MV-4-11 (cell line): ENCODE measurements around the gene SLC35E3.
"Not testable (repeated sequence)": the region's sequence is repeated elsewhere in the genome, so short reads cannot be mapped to it uniquely, and the experiment has no call there.

Experiments used
- DNase-seq: peaks from one replicate; lab custom pipeline; 2025; lab: John Stamatoyannopoulos, UW

Gene SLC35E3

GRCh38 chr12:68796399-68796798, 50.4 kb downstream of the SLC35E3 start:
- no peak for DNase-seq

- DNase-seq = no peak
Observed at GRCh38 chr12:68798882-68799234, 52.9 kb downstream of the SLC35E3 start.

GRCh38 chr12:68800294-68800693, 54.3 kb downstream of the SLC35E3 start:
- no peak for DNase-seq

GRCh38 chr12:68801124-68801523, 55.1 kb downstream of the SLC35E3 start:
- not testable (repeated sequence) for DNase-seq

- not testable (repeated sequence) for DNase-seq
Observed at GRCh38 chr12:68802372-68802745, 56.4 kb downstream of the SLC35E3 start.

- not testable (repeated sequence) for DNase-seq
Observed at GRCh38 chr12:68802911-68803651, 57.1 kb downstream of the SLC35E3 start.

- DNase-seq = no peak
Observed at GRCh38 chr12:68803948-68804656, 58.1 kb downstream of the SLC35E3 start.

- DNase-seq = no peak
Observed at GRCh38 chr12:68804657-68805591, 58.9 kb downstream of the SLC35E3 start.

- no peak for DNase-seq
Observed at GRCh38 chr12:68805592-68806120, 59.7 kb downstream of the SLC35E3 start.

GRCh38 chr12:68806488-68807237, 60.7 kb downstream of the SLC35E3 start:
- no peak for DNase-seq

- not testable (repeated sequence) for DNase-seq
Observed at GRCh38 chr12:68807274-68807575, 61.2 kb downstream of the SLC35E3 start.

GRCh38 chr12:68807576-68808387, 61.8 kb downstream of the SLC35E3 start, which contains the start of gene MDM2:
Gene MDM2 (plus strand): TSS chr12:68808177. CDS start chr12:68808478, 301 bp downstream.
- peak; percentile 79 for DNase-seq

- peak; percentile 92 for DNase-seq
Observed at GRCh38 chr12:68808388-68809189, 62.6 kb downstream of the SLC35E3 start.

- no peak for DNase-seq
Observed at GRCh38 chr12:68809190-68810026, 63.4 kb downstream of the SLC35E3 start.

GRCh38 chr12:68810027-68810389, 64.0 kb downstream of the SLC35E3 start:
- peak; percentile 9 for DNase-seq

GRCh38 chr12:68811573-68811972, 65.6 kb downstream of the SLC35E3 start:
- DNase-seq = not testable (repeated sequence)

GRCh38 chr12:68812553-68813241, 66.7 kb downstream of the SLC35E3 start:
- DNase-seq = no peak

GRCh38 chr12:68813242-68813593, 67.2 kb downstream of the SLC35E3 start:
- no peak for DNase-seq
